Colonic mucosa (tissue), 4 donors: ENCODE data around the gene NT5C3A. TPM values are rescaled to one million over a fixed set of nuclear protein-coding genes. Genes with fewer than 3 reads are reported as not detected.

ENCODE experiments used
- DNase-seq: peaks from one replicate; pipeline ENCODE4 v3.0.0-alpha.2; 2020
- H3K27ac ChIP-seq: fragments of 200-600 bp; one replicate; pipeline ENCODE4 v1.8.0; 2021
- H3K27me3 ChIP-seq: fragments of 200-600 bp; one replicate; pipeline ENCODE4 v1.8.0; 2021
- H3K36me3 ChIP-seq: fragments of 200-600 bp; one replicate; pipeline ENCODE4 v1.8.0; 2021
- H3K4me1 ChIP-seq: fragments of 200-600 bp; one replicate; pipeline ENCODE4 v1.8.0; 2021; ENCODE audit warnings: mild to moderate bottlenecking
- H3K4me3 ChIP-seq: fragments of 200-600 bp; one replicate; pipeline ENCODE4 v1.8.0; 2021
- H3K9ac ChIP-seq, 2 donors: one replicate each; pipeline ENCODE4 v1.7.0; 2013; ENCODE audit warnings: control low read depth in 2 of 2, low read depth in 2 of 2, low read length in 2 of 2
- H3K9me3 ChIP-seq: fragments of 200-600 bp; one replicate; pipeline ENCODE4 v1.8.0; 2021
- CTCF ChIP-seq: fragments of 200-600 bp; IDR thresholded peaks from one replicate; pipeline ENCODE4 v1.8.0; 2022; ENCODE audit warnings: antibody characterized with exemption, mild to moderate bottlenecking
- intact Hi-C: fragments of 100-400 bp; cut with DNase I; formaldehyde crosslinking; loops from one replicate; pipeline ENCODE4 v1.14.1; 2022
- total RNA-seq, 2 donors: library from RNA; stranded (reverse); fragmentation: NEBNext Ultra II Directional in 1 of 2; extraction: Animal tissue kit (Norgen Biotek cat#: 25700) in 1 of 2; gene quantifications; one replicate each; pipeline ENCODE4 v1.2.1, GENCODE V29; 2021
- donor health status: healthy.
- donor health status: DM: no; HTN: no; CAD: no.
- donor health status: DM: no; HTN: no; CAD: no.

Gene NT5C3A
- total RNA-seq, 2 donors from 2014 or later, result 53.9 to 104 TPM

DNA sequence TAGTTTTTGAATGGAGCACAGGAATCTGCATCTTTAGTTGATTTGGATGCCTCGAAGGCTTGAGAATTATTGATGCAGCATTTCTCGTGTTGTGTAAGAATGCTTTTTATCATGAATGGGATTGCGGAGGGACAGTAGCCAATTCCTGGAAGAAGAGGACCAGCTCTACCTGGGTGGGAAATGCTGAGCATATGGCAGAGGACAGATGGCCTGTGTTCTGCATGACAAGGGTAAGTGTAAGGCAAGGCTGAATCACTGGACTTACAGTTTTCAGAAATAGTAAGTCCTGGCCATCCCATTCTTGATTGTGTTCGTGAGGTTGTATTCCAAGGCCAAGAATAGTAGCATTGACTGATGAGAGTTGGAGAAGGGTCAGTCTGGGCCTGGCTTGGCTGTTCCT lies 30.7 kb upstream of the NT5C3A start:
- Histone ChIP-seq H3K4me3 (no peak overlapping the region), H3K27me3 (no peaks in the 10 kb centered on the region), H3K9me3 (no peaks in the 10 kb centered on the region), H3K4me1 (no peaks in the 10 kb centered on the region), H3K9ac (no peak overlapping the region), H3K27ac (no peak overlapping the region), H3K36me3 (no peaks in the 10 kb centered on the region)
- intact Hi-C loops, result no loop called here
- no peak for DNase-seq
- no peak for TF ChIP-seq CTCF

DNA sequence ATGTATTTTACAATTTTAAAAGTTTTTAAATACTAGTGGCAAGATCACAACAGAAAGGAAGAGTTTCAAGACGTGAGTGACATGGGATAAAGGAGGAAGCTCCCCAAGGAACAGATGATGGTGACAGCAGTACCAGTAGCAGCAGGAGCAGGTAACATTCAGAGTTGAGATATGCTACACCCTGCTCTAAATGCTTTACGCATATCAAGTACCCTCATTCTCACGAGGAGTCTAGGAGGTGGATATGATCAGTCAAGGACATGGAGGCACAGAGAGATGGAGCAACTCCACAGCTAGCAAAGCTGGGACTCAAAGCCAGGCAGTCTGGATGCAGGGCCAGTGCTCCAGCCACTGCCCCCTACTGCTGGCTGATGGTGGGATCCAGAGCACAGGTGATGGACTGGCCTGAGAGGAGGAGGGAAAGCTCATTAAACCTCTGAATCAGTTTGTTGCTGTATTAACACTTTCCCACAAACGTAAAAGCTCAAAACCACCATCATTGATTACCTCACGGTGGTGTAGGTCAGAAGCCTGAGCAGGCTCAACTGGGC lies 29.1 kb upstream of the NT5C3A start:
- no peak overlapping the region for H3K9ac ChIP-seq
- no peaks in the 10 kb centered on the region for H3K9me3 ChIP-seq
- H3K36me3 ChIP-seq, result no peaks in the 10 kb centered on the region
- no peak overlapping the region for H3K4me3 ChIP-seq
- no peaks in the 10 kb centered on the region for H3K4me1 ChIP-seq
- TF ChIP-seq CTCF, result no peak
- intact Hi-C loops, result no loop called here
- no peak overlapping the region for H3K27ac ChIP-seq
- no peak for DNase-seq
- H3K27me3 ChIP-seq, result no peaks in the 10 kb centered on the region

DNA sequence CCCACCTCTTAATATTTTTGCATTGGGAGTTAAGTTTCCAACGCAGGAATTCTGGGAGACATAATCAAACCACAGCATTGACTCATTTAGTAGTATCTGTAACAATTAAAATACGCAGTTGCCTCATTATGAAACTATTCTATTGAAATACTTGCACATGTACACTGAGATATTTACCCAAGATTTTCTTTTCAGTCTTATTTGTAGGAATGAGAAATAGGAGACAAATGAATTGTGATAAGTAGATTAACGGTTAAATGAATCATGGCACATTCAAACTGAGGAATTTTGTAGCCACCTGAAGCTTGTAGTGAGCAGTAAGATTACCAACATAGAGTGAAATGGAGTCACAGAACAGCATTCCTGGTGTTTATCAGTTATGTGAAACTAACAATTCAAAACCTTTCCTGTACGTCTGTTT lies 28.5 kb upstream of the NT5C3A start:
- no peaks in the 10 kb centered on the region for H3K4me1 ChIP-seq
- no peak overlapping the region for H3K27ac ChIP-seq
- no peak for DNase-seq
- H3K27me3 ChIP-seq, result no peaks in the 10 kb centered on the region
- H3K9ac ChIP-seq, result no peak overlapping the region
- no peaks in the 10 kb centered on the region for H3K36me3 ChIP-seq
- intact Hi-C loops, result no loop called here
- H3K4me3 ChIP-seq, result no peak overlapping the region
- H3K9me3 ChIP-seq, result no peaks in the 10 kb centered on the region
- no peak for TF ChIP-seq CTCF

DNA sequence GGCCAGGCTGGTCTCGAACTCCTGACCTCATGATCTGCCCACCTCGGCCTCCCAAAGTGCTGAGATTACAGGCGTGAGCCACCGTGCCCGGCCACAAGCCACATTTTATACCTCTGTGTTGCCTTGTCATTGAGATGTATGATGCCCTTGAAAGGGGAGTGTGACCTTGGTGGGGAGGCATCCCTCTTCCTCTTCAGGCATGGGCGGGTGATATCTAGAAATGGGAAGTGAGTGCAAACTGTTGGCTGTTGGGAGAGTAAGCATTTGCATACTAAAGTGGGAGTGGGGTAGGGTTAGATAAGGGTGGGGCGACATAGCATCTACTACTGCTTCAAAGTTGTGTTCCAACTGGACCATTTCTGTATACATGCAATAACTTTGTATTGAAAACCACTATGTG lies 26.6 kb upstream of the NT5C3A start:
- H3K9me3 ChIP-seq, result no peaks in the 10 kb centered on the region
- H3K4me3 ChIP-seq, result no peak overlapping the region
- no peak for DNase-seq
- intact Hi-C loops, result no loop called here
- no peaks in the 10 kb centered on the region for H3K27me3 ChIP-seq
- no peak overlapping the region for H3K27ac ChIP-seq
- no peak for TF ChIP-seq CTCF
- no peak overlapping the region for H3K9ac ChIP-seq
- H3K36me3 ChIP-seq, result no peaks in the 10 kb centered on the region
- no peaks in the 10 kb centered on the region for H3K4me1 ChIP-seq

GRCh38 chr7:33087858-33088257 lies 25.3 kb upstream of the NT5C3A start:
- no peaks in the 10 kb centered on the region for H3K9me3 ChIP-seq
- H3K27ac ChIP-seq, result no peak overlapping the region
- TF ChIP-seq CTCF, result no peak
- no peaks in the 10 kb centered on the region for H3K36me3 ChIP-seq
- no peaks in the 10 kb centered on the region for H3K27me3 ChIP-seq
- DNase-seq, result no peak
- H3K9ac ChIP-seq, result no peak overlapping the region
- H3K4me1 ChIP-seq, result no peaks in the 10 kb centered on the region
- H3K4me3 ChIP-seq, result no peak overlapping the region
- intact Hi-C loops, result no loop called here

DNA sequence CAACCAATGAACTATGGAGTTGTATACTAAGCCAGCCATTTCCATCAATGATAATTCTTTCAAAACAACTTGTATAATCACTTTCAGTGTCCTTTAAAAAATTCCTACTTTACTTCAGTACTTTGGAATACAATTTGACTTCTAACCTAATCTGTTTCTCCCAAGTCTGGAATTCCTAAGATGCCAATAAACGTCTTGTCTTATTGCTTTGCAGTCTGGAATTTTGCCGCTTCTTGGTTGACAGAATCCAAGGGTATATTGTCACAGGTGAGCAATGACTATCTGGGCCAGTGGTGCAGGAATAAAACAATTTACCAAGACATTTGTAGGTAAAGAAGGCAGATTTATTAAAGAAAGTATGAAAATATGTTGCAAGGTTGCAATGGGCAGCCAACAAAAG lies 24.8 kb upstream of the NT5C3A start:
- Histone ChIP-seq H3K36me3 (no peaks in the 10 kb centered on the region), H3K9me3 (no peaks in the 10 kb centered on the region), H3K4me1 (no peaks in the 10 kb centered on the region), H3K27ac (no peak overlapping the region), H3K4me3 (no peak overlapping the region), H3K27me3 (no peaks in the 10 kb centered on the region), H3K9ac (no peak overlapping the region)
- DNase-seq, result no peak
- TF ChIP-seq CTCF, result no peak
- intact Hi-C loops, result no loop called here
